Measurements from ENCODE around the gene MTFMT. TPM values are rescaled to one million over a fixed set of nuclear protein-coding genes. Genes with fewer than 3 reads are reported as not detected.

The MTFMT gene
- total RNA-seq, 4 donors from 2014 or later, result 18.3 to 29.0 (median 23.7) TPM

DNA sequence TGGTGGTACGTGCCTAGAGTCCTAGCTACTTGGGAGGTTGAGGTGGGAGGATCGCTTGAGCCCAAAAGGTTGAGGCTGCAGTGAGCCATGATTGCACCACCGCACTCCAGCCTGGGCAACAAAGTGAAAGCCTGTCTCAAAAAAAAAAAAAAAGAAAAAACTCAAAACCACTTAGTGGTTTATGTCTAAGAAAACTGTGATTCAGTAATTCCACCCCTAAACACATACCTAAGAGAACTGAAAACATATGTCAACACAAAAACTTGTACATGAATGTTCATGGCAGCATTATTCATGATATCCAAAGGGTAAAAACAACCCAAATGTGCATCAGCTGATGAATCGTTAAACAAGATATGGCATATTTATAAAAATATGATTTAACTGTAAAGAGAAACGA lies 54.0 kb downstream of the MTFMT start:
- TF ChIP-seq, protein P1, sequence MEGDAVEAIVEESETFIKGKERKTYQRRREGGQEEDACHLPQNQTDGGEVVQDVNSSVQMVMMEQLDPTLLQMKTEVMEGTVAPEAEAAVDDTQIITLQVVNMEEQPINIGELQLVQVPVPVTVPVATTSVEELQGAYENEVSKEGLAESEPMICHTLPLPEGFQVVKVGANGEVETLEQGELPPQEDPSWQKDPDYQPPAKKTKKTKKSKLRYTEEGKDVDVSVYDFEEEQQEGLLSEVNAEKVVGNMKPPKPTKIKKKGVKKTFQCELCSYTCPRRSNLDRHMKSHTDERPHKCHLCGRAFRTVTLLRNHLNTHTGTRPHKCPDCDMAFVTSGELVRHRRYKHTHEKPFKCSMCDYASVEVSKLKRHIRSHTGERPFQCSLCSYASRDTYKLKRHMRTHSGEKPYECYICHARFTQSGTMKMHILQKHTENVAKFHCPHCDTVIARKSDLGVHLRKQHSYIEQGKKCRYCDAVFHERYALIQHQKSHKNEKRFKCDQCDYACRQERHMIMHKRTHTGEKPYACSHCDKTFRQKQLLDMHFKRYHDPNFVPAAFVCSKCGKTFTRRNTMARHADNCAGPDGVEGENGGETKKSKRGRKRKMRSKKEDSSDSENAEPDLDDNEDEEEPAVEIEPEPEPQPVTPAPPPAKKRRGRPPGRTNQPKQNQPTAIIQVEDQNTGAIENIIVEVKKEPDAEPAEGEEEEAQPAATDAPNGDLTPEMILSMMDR (IDR thresholded peaks at IDR 0.05; ENCODE audit: low read depth), result no peak

DNA sequence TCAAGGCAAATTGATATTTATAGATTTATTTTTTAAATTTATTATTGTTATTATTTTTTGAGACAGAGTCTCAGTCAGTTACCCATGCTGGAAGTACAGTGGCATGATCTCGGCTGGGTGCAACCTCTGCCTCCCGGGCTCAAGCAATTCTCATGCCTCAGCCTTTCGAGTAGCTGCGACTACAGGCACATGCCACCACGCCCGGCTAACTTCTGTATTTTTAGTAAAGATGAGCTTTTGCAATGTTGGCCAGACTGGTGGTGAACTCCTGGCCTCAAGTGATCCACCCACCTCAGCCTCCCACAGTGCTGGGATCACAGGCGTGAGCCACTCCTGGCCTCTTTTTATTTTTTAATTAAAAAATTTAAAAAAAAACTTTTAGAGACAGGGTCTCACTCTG lies 58.7 kb downstream of the MTFMT start:
- TF ChIP-seq, protein P1 (IDR thresholded peaks at IDR 0.05; ENCODE audit: low read depth), result no peak

DNA sequence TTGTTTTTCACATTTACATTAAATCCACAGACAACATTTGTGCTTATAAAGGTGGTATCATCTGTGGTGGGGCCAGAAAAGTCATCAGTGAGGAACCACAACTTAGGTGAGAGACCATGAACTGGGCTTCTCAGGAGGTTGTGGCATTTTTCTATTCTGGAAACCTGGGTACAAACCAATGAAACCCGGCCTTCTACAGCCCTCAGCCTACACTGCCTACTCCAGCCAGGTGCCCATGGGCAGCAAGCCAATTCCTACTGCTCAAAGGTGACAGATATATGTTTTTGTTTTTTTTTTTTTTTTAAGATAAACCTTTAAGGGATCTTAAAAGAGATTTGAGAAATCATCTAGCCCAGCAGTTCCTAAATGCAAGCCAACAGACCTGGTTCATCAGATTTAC lies 60.0 kb downstream of the MTFMT start:
- TF ChIP-seq, protein P1 (IDR thresholded peaks at IDR 0.05; ENCODE audit: low read depth), result no peak

DNA sequence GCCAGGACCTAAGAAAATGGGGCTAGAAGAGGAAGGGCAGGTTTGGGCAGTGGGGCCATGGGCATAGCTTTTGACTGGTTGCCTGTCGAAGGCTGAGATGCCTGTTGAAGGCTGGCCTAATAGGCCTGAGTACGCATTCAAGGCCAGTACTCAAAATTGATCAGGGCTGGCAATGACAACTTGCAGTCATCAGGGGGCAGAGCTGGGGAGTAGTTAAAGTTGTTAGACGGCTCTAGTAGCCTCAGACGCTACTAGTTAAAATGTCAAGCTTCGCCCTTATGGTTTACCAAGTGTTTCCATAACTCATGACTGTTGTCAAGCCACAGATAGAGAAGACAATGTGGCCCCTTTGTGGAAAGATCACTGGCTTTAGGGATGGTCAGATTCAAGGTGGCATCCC lies 68.4 kb downstream of the MTFMT start:
- TF ChIP-seq, protein P1 (IDR thresholded peaks at IDR 0.05; ENCODE audit: low read depth), result no peak

DNA sequence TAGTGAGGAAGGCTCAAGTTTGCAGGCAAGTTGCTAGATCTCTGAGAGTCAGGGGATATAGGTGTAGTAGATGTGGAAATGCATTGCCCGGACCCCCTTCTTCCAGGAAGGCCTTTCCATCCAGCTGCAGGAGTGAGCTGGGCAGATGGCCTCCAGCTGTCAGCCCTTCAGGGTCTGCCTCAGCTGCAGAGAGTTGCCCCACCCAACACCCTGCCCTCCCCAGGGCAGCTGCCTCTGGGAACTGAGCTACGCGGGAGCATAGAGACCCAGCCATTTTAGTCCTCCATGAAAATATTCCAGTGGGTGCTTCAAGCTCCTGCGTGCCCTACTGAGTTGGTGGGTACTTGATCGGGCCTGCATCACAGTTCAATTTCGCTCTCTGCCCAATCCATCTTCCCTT lies 69.3 kb downstream of the MTFMT start:
- TF ChIP-seq, protein P1 (IDR thresholded peaks at IDR 0.05; ENCODE audit: low read depth), result no peak

DNA sequence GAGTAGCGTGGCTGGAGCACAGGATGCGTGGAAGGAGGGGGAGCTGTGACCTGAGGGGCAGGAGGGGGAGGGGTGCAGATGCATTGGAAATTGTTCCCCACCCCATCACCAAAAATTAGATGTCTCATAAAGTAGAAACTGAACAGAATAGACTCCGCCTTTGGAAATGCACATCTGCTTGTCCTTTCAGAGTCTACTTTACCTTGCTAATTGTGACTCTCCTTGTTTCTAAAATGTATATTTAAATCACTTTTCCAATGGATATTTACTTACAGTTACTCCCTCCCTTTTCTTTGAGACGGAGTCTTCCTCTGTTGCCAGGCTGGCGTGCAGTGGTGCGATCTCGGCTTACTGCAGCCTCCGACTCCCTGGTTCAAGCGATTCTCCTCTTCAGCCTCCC lies 70.3 kb downstream of the MTFMT start:
- TF ChIP-seq, protein P1 (IDR thresholded peaks at IDR 0.05; ENCODE audit: low read depth), result no peak

DNA sequence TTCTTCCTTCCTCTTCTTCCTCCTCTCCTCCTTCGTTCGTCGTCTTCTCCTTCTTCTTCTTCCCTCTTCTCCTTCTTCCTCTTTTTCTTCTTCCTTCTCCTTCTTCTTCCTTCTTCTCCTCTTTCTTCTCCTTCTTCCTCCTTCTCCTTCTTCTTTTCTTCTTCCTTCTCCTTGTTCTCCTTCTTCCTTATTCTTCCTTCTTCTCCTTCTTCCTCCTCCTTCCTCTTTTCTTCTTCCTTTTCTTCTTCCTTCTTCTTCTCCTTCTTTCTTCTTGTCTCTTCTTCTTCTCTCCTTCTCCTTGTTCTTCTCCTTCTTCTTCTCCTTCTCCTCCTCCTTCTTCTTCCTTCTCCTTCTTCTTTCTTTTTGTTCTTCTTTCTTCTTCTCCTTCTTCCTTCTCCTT lies 75.0 kb downstream of the MTFMT start:
- TF ChIP-seq, protein P1 (IDR thresholded peaks at IDR 0.05; ENCODE audit: low read depth), result no peak

Measured in subcutaneous adipose tissue (tissue), 4 donors.